GDM1 (cell line): ENCODE data around the gene CADM4.
"Not testable (repeated sequence)": the region's sequence is repeated elsewhere in the genome, so short reads cannot be mapped to it uniquely, and the experiment has no call there.

ENCODE experiments used
- DNase-seq: peaks from one replicate; lab custom pipeline; 2025; lab: John Stamatoyannopoulos, UW

The CADM4 gene

GRCh38 chr19:43606569-43607229 lies 33.0 kb downstream of the CADM4 start:
- no peak for DNase-seq

- DNase-seq, result no peak
Measured at GRCh38 chr19:43605875-43606568, 33.6 kb downstream of the CADM4 start.

DNA sequence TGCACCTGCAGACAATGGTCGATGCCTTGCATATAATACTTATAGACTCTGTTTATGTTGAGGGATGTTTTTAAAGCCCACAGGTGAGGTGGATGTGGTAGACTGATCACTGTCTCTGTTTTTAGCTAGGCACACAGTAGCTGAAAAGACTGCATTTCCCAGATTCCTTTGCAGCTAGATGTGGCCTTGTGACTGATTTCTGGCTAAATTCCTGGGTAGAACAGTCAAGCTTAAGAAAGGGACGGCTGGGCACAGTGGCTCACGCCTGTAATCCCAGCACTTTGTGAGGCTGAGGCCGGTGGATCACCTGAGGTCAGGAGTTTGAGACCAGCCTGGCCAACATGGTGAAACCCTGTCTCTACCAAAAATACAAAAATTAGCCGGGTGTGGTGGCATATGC lies 39.3 kb downstream of the CADM4 start:
- not testable (repeated sequence) for DNase-seq

DNA sequence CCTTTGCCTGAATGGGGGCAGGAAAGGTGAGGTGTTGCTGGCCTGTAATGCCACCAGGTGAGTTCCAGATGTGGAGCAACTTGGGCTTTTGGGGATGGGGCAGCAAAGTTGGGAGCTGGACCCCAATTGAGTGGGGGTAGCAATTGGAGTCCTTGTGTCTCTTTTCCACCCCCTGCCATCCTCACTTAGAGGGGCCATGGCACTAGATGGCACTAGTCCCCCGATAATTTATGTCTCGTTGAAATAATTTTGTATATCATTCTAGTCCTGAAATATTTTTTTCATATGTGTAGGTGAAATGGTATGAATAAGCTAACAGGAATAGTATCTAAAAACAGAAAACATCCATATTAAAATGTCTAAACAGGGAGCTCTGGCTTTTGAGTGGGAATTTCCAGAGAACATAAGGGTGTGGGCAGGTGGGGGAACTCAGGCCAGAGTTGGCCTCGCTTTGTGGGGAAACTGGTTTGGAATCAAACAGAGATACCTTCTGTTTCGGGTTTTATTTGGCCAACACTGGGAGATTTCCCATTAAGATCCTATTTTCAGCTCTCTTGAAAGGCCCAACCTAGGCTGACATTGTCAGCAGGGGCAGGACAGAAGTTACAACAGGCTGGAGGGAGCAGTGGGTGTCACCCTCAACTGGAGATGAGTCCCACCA lies 39.9 kb downstream of the CADM4 start:
- DNase-seq, result no peak

GRCh38 chr19:43598445-43599240 lies 41.0 kb downstream of the CADM4 start:
- DNase-seq, result no peak

- no peak for DNase-seq
Measured at GRCh38 chr19:43597876-43598275, 41.8 kb downstream of the CADM4 start.

DNA sequence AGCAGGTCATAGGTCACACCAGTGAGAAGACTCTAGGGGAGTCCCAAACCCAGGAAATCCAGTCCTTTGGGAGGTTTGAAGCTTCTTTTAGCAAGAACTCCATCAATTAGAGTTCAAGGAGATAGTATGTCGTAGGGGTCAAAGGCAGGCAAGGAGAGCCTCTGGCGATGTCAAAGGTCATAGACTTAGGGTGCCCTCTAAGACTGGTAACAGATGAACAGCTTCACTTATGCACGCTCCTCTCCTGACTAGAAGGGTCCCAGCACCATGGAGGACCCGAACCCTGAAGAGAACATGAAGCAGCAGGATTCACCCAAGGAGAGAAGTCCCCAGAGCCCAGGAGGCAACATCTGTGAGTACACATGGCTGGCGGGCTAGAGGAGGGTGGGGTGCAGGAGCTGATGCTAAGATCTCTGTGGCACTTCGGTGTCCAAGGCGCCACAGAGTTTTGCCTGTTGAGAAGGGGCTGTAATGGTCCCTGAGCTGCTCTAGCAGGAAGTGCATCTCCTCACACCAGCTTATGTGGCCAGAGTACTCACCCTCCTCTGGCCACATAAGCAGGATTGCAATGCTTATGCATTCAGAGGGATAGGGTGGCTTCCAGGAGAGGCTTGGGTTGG lies 42.7 kb downstream of the CADM4 start:
- DNase-seq, result no peak

DNA sequence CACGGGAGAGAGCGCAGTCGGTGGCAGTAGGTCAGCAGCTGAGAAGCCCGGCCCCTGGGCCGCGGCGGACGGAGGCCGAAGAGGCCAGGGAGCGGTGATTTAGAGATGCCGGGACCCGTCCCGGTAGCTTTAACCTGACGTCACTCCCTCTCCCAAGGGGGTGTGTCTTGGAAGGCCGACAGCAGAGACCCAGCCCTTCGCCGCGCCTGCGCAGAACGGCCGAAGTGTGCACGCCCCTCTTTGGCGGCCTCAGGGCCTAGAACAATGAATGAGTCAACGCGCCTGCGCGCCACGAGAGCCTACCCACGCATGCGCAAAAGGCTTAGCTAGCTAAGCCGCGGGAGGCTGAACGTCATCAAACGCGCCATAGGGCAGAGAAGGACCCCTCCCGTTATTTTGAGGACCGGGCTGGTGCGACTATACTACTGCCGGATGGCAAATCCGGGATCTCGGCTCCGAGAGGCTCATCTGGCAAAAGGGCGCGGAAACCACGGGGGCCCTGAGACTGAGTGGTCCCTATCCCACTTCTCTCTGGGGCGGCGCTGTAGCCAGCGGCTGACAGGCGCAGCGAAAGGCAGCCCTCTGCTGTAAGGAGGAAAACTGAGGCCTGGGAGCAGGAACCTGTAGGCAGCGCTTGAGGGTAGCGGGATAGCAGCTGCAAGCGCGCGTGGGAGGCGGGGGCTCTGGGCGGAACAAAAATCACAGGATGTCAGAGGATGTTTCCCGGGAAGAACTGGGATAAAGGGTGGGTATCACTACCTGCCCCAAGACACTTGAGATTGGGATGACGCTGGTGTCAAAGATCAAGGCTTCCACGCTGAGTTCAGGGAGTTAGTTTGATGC lies 43.4 kb downstream of the CADM4 start, which contains the start of the genes IRGQ and ZNF576:
TSS of gene IRGQ (minus strand) at position 136 of the 843 bp plus-strand sequence. CDS start 796 bp downstream, outside the sequence.
TSS of gene ZNF576 (plus strand) at position 597 of the 843 bp plus-strand sequence. CDS start 514 bp downstream, outside the sequence.
- DNase-seq, result peak; percentile 99

GRCh38 chr19:43595605-43595998 lies 44.0 kb downstream of the CADM4 start:
- DNase-seq, result no peak

GRCh38 chr19:43594710-43595604 lies 44.7 kb downstream of the CADM4 start:
- DNase-seq, result peak; percentile 71

DNA sequence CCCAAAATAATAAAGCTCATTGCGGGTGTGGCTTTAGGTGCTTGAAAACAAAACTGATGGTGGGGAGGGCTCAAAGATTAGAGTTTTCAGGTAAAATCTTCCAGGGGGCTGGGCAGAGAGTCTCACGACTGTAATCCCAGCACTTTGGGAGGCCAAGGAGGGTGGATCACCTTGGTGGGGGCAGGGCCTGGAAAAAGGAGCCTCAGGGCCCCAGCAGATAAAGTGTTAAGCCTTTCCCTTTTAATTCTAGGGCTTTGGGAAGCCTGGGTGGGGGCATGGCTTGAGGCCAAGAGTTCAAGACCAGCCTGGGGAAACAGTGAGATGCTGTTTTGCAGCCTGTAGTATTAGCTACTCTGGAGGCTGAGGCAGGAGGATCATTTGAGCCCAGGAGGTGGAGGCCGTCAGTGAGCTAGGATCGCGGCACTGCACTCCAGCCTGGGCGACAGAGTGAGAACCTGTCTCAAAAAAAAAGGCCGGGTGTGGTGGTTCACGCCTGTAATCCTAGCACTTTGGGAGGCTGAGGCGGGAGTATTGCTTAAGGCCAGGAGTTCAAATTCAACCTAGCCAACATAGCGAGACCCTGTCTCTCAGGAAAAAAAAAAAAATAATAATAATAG lies 45.5 kb downstream of the CADM4 start:
- no peak for DNase-seq

DNA sequence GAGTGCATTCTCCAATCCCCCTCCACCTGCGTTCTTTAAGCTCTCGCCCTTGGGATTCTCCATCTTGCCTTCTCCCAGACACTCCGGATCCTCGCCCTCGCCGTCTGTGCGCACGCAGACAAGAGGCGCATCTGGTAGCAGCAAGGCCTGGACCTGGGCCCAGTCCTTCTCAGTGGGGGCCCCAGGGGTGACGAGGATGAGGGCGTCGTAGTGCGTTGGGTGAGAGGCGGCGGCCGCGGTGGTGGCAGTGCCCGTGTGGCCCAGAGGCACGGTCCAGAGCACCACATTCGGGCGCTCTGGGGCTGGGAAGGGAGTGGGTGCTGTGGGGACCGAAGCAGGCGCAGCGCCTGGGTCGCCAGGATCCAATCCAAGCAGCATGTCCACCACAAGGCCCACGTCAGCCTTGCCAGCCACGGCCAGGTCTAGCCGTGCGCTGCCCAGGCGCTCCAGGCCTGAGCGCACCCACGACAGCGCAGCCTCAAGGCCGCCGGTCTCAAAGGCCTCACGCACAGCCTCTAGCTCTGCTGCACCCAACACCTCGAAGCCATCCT lies 46.8 kb downstream of the CADM4 start:
- DNase-seq, result no peak

GRCh38 chr19:43591904-43592772 lies 47.5 kb downstream of the CADM4 start:
- no peak for DNase-seq

DNA sequence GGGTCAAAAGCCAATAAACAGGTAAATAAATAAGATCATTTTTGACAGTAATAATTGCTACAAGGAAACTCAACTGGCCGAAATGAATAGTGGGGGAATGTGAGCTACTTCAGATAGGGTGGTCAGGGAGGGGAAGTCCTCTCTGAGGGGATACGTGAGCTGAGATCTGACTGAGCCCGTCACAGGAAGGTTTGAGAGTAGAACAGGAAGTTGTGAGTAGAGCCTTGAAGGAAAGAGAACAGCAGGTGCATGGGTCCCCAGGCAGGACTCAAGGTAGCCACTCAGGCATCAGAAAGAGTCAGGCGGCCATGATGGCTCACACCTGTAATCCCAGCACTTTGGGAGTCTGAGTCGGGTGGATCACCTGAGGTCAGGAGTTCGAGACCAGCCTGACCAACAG lies 50.0 kb downstream of the CADM4 start:
- no peak for DNase-seq

GRCh38 chr19:43589277-43589676 lies 50.4 kb downstream of the CADM4 start:
- no peak for DNase-seq

DNA sequence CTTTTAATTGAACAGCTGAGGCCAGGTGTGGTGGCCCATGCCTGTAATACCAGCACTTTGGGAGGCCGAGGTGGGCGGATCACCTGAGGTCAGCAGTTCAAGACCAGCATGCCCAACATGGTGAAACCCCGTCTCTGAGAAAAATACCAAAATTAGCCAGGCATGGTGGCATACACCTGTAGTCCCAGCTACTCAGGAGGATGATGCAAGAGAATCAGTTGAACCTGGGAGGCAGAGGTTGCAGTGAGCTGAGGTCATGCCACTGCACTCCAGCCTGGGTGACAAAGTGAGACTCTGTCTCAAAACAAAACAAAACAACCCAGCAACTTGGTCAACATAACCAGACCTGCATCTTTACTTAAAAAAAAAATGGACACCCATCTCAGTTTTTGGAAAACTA lies 52.6 kb downstream of the CADM4 start:
- not testable (repeated sequence) for DNase-seq

- DNase-seq, result no peak
Measured at GRCh38 chr19:43586346-43586745, 53.3 kb downstream of the CADM4 start.

- DNase-seq, result no peak
Measured at GRCh38 chr19:43584484-43584883, 55.2 kb downstream of the CADM4 start.
